Epithelial cell of umbilical artery (primary cell): ENCODE data around the gene PLCH1. TPM values are rescaled to one million over a fixed set of nuclear protein-coding genes. Genes with fewer than 3 reads are reported as not detected.

Experiments
- total RNA-seq: library from RNA; depleted of rRNA; stranded (reverse); fragments of >200 nt; gene quantifications from 2 replicates; pipeline ENCODE4 v1.2.3, GENCODE V29; 2014

PLCH1 gene, protein sequence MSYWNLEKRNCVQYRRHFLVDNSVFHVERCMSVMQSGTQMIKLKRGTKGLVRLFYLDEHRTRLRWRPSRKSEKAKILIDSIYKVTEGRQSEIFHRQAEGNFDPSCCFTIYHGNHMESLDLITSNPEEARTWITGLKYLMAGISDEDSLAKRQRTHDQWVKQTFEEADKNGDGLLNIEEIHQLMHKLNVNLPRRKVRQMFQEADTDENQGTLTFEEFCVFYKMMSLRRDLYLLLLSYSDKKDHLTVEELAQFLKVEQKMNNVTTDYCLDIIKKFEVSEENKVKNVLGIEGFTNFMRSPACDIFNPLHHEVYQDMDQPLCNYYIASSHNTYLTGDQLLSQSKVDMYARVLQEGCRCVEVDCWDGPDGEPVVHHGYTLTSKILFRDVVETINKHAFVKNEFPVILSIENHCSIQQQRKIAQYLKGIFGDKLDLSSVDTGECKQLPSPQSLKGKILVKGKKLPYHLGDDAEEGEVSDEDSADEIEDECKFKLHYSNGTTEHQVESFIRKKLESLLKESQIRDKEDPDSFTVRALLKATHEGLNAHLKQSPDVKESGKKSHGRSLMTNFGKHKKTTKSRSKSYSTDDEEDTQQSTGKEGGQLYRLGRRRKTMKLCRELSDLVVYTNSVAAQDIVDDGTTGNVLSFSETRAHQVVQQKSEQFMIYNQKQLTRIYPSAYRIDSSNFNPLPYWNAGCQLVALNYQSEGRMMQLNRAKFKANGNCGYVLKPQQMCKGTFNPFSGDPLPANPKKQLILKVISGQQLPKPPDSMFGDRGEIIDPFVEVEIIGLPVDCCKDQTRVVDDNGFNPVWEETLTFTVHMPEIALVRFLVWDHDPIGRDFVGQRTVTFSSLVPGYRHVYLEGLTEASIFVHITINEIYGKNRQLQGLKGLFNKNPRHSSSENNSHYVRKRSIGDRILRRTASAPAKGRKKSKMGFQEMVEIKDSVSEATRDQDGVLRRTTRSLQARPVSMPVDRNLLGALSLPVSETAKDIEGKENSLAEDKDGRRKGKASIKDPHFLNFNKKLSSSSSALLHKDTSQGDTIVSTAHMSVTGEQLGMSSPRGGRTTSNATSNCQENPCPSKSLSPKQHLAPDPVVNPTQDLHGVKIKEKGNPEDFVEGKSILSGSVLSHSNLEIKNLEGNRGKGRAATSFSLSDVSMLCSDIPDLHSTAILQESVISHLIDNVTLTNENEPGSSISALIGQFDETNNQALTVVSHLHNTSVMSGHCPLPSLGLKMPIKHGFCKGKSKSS (N-terminal part only)
- under 0.01 TPM in 2 replicates for total RNA-seq

DNA sequence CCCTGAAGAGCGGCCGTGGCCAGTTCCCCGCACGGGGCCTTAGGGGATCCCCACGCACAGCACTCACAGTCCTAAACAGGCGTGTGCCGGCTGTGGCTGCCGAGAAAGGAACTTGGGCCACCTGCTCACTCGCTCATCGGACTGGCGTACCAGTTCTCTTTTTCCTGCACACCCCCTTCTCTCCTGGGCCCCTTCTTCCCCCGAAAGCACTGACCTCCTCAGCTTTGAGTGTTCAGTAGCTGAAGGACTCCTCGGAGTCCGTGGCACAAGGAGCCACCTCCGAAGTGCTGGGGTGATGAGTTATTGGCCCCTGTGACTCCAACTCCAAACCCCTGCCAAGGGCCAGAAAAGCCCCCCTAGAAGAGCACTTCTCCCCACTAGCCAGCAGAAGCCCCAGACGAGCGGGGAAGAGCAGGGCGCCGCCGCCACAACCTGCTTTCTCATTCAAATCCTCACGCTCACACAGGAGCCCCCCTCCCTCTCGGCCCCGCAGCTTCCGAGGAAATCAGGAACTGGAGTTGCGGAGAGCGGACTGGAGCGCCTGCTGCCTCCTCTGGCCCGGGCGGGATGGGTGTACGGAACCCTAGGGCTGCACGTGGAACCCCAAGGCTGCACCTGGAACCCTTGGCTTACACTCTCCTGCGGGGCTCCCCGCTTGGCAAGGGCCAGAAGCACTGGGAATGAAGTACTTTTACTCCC lies at the start of gene PLCH1:
Gene PLCH1 (minus strand): TSS at position 446 of the 699 bp plus-strand sequence. CDS start 40,847 bp downstream, outside the sequence.

Other genes starting within 250 kb of the PLCH1 start
- 2.3 and 4.1 TPM in 2 replicates for gene C3orf33, start 61.2 kb upstream of the PLCH1 start, total RNA-seq
- gene SLC33A1, start 109.4 kb upstream of the PLCH1 start, total RNA-seq = 28.9 and 38.6 TPM in 2 replicates
- 42.2 and 50.8 TPM in 2 replicates for gene GMPS, start 125.6 kb upstream of the PLCH1 start, total RNA-seq